Vagina (tissue), 2 donors: ENCODE measurements around the gene WWOX.

Experiments used
- CTCF ChIP-seq, 3 experiments: fragments of 450-650 bp in 2 of 3; fragments of 200-600 bp in 1 of 3; sonication (generic) in 1 of 3; IDR thresholded peaks; one replicate each; pipeline ENCODE4 v1.5.1; 2017 to 2019; ENCODE audit warnings: antibody characterized with exemption in 3 of 3, mild to moderate bottlenecking in 2 of 3, moderate library complexity in 2 of 3
- POLR2A ChIP-seq, 2 donors: fragments of 450-650 bp; IDR thresholded peaks; one replicate each; pipeline ENCODE4 v1.6.1; 2017; ENCODE audit warnings: antibody characterized with exemption in 2 of 2, mild to moderate bottlenecking in 2 of 2, moderate library complexity in 2 of 2
- POLR2AphosphoS5 ChIP-seq, 2 donors: sonication (generic); formaldehyde crosslinking; IDR thresholded peaks; one replicate each; pipeline ENCODE4 v1.9.0; 2017; ENCODE audit warnings: antibody characterized with exemption in 2 of 2, mild to moderate bottlenecking in 2 of 2, low read depth in 1 of 2; ENCODE audit not compliant: insufficient read depth in 1 of 2

GRCh38 chr16:78654929-78655328, 555.5 kb downstream of the WWOX start:
- TF ChIP-seq POLR2AphosphoS5 (IDR thresholded peaks at IDR 0.05; ENCODE audit: insufficient read depth in 1 of 2, low read depth in 1 of 2) (no peak), POLR2A (IDR thresholded peaks at IDR 0.05) (no peak), CTCF (IDR thresholded peaks at IDR 0.05) (no peak)
